GM21717 (cell line): Measurements from ENCODE around the gene DTNB.
"Not testable (repeated sequence)": the region's sequence is repeated elsewhere in the genome, so short reads cannot be mapped to it uniquely, and the experiment has no call there.

Experiments
- ATAC-seq: cut with Tn5 transposase; IDR thresholded peaks from one replicate; pipeline ENCODE4 v1.9.1; 2021; ENCODE audit warnings: mild to moderate bottlenecking, moderate library complexity; ENCODE audit not compliant: unreplicated experiment

The DTNB gene

DNA sequence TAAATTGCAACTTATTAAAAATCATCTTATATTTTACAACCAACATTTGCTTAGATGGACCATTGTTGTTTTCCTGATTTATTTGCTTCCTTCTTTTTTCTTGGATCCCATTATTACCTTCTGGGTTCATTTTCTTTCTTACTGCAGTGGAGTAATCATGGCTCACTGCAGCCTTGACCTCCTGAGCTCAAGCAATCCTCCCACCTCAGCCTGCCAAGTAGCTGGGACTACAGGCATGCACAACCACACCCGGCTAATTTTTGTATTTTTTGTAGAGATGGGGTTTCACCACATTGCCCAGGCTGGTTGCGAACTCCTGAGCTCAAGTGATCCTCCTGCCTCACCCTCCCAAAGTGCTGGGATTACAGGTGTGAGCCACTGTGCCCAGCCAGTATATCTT lies 123.8 kb downstream of the DTNB start:
- not testable (repeated sequence) for ATAC-seq

DNA sequence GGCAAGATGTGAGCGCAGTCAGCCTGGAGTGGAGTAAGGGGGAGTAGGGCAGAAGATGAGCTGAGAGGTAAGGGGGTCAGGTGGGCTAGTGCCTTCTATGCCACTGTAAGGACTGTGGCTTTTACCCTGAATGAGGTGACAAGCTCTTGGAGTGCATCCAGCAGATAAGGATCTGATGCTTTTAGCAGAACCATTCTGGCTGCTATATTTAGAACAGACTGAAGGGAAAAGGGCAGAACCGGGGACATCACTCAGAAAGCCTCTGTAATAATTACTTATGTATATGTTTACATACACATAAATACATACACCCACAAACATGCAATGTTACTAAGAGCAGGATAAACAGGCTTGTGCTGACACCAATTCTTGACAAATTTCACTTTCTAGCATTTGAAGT lies 124.8 kb downstream of the DTNB start:
- ATAC-seq = no peak

DNA sequence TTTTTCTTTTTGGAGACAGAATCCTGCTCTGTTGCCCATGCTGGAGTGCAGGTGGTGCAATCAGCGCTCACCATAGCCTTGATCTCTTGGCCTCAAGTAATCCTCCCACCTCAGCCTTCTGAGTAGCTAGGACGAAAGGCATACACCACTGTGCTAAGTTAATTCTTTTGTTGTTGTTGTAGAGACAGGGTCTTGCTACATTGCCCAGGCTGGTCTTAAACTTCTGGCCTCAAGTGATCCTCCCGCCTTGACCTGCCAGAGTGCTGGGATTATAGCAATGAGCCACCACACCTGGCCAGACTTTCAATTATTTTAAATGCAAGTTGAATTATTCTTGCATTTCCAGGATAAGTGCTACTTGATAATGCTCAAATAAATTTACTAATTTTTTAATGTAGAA lies 126.5 kb downstream of the DTNB start:
- ATAC-seq = no peak

DNA sequence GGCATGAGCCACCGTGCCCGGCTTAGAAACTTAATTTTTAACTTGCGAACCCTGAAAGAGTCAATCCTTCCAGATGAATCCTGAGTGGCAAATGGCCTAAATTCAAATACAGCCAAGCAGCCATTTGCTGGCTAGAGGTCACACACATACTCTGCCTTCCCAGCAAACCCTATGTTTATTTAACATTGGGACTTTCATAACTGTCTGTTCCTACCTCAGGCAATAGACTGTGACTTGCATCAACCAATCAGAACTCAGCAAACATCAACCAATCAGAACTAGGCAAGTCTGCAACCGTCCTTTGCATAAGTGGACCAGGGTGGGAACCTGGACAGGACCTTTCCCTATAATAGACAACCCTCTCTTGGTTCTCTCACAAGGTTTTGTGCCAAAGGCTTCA lies 127.5 kb downstream of the DTNB start:
- no peak for ATAC-seq

DNA sequence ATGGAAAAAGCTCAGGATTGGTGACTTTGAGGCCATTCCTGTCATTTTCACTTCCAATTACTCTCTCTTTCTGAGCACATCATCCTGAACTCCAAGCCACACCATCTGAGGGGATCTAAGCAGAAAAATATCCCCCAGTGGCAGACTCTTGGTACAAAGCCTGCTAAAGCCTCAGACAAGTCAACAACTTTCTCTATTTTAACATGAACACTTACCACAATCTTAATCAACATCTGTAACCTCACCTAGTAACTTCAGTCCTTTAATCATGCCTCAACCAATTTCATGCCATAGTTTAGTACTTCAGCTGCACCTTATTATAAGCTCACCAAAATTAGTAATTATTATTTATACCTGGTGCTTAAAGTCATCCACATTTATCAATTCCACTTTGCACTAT lies 128.9 kb downstream of the DTNB start:
- ATAC-seq = no peak

DNA sequence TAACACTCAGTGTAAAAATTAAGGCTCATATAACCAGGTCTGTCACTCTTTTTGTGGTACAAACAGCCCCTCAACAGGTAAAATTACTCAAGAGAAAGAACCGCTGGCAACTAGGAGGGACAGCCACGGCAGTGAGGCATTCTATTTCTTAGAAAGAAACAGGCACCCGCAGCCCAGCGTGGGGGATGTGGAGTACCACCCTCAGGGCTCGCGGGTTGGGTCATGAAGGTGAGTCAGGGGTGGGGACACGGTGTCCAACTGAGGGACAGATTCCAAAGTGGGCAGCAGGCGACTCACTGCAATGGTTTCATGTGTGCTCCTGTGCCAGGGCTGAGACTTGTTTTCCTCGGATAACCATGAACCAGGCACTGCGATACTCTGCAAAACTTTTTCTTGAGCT lies 129.4 kb downstream of the DTNB start:
- ATAC-seq = no peak

DNA sequence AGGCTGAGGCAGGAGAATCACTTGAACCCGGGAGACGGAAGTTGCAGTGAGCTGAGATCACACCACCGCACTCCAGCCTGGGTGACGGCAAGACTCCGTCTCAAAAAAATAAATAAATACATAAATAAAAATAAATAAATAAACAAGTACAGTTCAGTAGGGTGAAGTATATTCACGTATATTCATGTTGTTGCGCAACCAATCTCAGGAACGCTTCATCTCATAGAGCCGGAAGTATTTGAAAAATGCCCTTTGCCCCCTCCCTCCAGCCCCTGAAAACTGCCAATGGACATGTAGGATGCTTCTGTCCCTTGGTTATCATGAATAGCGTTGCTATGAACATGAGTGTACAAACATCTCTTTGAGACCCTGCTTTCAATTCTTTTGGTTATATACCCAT lies 132.0 kb downstream of the DTNB start:
- no peak for ATAC-seq

DNA sequence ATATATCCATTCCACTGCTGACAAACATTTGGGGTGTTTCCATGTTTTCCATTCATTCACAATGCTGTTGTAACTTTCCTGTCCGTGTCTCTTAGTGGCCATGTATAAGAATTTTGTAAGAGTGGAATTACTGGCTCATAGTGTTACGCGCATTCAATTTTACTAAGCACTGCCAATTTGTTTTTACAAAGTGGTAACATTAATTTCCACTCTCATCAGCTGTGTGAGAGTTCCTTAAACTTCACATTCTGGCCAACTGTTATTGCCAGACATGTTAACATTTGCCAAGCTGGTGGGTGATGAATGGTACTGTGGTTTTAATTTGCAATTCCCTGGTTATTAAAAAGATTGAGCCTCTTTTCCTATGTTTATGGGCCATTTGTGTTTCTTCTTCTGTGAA lies 134.2 kb downstream of the DTNB start:
- ATAC-seq = no peak

DNA sequence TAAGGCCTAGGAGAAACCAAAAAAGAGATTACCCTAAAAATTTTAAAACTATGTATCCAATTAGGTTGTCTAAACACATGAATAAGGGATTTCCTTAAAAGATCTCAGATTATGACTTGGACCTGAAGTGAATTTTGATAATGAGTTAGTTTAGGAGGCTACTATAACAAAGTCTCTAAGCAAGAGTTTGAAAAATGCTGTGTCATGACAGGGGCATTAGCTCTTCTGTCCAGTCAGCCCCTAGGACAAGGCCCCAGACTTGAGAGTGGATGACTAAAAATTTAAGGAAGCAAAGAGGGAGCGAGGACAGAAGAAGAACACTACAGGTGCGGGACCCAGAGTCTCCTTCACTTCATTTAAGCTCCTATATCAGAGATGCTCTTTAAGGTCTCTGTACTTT lies 135.9 kb downstream of the DTNB start:
- no peak for ATAC-seq

DNA sequence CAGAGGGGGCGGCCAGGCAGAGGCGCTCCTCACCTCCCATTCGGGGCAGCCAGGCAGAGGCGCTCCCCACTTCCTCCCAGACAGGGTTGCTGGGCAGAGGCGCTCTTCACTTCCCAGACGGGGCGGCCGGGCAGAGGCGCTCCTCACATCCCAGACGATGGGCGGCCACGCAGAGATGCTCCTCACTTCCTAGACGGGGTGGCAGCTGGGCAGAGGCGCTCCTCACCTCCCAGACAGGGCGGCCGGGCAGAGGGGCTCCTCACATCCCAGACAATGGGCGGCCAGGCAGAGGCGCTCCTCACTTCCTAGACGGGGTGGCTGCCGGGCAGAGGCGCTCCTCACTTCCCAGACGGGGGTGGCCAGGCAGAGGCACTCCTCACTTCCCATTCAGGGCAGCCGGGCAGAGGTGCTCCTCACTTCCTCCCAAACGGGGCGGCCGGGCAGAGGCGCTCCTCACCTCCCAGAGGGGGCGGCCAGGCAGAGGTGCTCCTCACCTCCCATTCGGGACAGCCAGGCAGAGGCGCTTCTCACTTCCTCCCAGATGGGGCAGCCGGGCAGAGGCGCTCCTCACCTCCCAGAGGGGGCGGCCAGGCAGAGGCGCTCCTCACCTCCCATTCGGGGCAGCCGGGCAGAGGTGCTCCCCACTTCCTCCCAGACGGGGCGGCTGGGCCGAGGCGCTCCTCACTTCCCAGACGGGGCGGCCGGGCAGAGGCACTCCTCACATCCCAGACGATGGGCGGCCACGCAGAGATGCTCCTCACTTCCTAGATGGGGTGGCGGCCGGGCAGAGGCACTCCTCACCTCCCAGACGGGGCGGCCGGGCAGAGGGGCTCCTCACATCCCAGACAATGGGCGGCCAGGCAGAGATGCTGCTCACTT lies 137.7 kb downstream of the DTNB start:
- ATAC-seq = not testable (repeated sequence)

DNA sequence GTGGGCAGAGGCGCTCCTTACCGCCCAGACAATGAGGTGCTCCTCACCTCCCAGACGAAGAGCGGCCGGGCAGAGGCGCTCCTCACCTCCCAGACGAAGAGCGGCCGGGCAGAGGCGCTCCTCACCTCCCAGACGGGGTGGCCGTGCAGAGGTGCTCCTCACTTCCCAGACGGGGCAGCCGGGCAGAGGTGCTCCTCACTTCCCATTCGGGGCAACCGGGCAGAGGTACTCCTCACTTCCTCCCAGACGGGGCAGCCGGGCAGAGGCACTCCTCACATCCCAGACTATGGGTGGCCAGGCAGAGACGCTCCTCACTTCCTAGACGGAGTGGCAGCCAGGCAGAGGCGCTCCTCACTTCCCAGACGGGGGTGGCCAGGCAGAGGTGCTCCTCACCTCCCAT lies 138.4 kb downstream of the DTNB start:
- not testable (repeated sequence) for ATAC-seq

DNA sequence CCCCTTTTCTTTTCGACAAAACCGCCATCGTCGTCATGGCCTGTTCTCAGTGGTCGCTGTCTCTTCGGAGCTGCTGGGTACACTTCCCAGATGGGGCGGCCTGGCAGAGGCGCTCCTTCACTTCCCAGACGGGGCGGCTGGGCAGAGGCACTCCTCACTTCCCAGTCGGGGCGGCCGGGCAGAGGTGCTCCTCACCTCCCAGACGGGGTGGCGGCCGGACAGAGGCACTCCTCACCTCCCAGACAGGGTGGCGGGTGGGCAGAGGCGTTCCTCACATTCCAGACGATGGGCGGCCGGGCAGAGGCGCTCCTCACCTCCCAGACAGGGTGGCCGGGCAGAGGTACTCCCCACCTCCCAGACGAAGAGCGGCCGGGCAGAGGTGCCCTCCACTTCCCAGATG lies 138.9 kb downstream of the DTNB start:
- ATAC-seq = no peak

DNA sequence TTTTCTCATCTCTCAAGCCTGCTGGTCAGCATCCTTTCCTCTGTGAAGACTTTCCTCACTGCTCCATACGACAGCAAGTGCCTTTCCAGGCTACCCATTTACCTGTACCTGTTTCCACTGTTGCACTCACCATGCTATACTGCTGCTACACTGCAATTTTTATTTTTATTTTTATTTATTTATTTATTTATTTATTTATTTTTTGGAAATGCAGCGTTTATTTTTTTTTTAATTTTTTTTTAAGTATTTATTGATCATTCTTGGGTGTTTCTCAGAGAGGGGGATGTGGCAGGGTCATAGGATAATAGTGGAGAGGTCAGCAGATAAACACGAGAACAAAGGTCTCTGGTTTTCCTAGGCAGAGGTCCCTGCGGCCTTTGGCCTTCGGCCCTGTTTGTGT lies 139.6 kb downstream of the DTNB start:
- ATAC-seq = not testable (repeated sequence)

DNA sequence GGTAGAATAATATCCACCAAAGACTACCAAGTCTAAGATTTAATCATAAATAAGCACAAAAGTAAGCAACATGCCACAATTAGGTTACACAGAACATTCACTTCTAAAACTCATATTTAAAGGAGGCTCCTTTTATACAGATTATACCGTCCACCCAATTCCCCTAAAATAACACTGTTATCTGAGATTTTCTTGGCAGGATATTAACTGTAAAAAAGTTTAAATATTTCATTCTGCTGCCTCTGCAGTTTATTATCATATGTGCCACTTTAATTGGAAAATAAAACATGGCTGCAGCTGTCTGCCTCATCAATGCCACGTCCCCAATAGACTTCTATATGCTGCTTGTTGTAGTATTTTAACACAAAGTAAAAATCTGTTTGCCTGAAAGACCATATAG lies 140.9 kb downstream of the DTNB start:
- no peak for ATAC-seq

DNA sequence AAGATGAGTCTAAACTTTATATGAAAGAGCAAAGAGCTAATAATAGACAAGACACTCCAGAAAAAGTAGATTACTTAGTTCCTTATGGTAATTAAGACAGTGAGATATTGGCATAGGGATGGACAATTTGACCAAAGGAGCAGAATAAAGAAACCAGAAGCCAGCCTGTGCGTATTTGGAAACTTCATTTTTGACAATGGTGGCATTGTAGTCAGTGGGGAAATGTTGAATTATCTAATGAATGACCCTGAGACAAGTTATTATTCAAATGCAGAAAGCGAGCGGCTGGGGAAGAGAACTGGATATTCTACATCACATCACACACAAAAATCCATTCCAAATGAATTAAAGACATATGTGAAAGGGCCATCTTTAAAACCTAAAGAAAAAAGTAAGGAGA lies 144.3 kb downstream of the DTNB start:
- ATAC-seq = no peak

DNA sequence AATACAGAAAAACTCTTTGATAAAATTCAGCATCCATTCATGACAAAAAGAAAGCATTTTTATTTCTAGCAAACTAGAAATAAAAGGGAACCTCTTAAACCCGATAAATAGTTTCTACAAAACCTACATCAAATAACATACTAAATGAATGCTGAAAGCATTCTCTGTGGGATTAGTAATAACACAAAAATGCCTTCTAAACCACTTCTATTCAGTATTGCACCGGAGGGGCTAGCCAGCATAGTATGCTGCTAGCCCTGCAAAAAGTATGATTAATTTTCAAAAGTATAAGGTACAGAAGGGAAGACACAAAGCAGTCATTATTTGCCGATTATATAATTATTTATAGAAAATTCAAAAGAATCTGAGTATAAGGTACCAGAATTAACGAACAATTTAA lies 145.2 kb downstream of the DTNB start:
- ATAC-seq = no peak

DNA sequence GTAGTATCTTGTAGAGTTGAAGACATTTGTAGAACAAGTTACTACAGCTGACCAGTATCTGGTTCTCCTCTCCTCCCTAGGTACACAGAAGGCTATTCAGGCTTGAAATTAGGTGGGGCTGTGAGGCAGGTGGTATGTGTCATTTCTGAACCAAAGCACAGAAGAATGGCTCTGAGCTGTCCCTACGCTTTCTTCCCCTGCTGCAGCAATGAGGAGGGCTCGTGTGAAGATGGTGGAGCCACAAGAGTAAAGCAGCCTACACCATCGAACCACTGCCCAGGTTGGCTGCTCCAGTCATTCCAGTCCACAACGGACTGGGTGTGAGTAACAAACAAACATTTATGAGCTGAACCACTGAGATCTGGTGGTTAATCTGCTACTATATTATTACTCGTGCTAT lies 148.9 kb downstream of the DTNB start:
- ATAC-seq = no peak

DNA sequence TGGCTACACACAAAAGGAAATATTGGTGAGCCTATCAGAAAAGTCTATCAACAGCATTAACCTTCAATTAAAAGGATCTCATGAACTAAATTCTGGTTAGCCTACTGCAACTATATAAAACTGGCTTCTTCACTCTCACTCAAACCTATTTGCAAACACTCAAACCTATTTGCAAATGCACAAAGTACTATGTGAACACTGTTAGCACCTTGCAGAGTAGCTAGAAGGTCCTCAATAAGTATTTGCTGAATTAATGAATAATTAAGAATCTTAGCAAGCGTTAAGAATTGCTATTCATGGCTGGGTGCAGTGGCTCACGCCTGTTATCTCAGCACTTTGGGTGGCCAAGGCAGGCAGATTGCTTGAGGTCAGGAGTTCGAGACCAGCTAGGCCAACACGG lies 150.3 kb downstream of the DTNB start:
- ATAC-seq = no peak

DNA sequence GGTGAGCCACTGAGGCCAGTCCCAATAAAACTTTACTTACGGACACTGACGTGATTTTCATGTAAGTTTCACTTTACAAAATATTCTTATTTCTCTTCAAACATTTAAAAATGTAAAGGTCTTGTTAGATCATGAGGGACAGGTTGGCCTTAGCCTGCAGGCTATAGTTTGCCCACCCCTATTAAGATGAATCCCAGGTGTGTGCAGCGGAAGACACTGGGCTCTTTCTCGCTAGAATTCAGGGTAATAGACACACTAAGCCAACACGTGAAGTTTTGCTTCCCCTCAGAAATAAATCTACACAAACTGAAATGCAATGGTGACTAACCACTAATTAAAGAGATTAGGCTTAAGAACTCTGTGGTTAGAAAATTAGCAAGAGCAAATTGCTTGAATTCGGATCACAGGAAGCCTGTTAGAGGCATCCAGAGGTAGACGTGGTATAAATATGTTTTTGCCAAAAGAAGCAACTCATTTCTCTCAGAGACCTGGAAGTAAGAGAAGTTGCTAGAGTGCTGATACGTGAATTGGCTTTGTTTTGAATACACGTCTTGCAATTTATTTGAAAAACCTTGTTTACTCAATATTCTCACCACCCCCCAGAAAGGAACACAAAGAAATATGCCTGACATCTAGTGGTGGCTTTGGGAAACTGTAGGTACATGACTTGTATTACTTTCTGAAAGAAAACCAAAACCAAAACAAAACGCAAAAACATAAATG lies 151.6 kb downstream of the DTNB start:
- peak; percentile 61 for ATAC-seq

DNA sequence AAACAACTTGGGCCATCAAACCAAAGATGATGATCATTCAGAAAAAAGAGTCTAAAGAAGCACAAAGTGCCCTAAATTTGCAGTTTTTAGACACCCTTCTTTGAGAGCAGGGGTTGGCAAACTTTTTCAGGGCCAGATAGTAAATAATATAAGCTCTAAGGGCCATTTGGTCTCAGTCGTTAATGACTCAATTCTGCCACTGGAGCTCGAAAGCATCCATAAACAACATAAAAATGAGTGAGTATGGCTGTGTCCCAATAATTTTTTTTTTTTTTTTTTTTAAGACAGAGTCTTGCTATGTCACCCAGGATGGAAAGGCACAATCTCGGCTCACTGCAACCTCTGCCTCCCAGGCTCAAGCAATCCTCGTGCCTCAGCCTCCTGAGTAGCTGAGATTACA lies 152.3 kb downstream of the DTNB start:
- ATAC-seq = no peak

DNA sequence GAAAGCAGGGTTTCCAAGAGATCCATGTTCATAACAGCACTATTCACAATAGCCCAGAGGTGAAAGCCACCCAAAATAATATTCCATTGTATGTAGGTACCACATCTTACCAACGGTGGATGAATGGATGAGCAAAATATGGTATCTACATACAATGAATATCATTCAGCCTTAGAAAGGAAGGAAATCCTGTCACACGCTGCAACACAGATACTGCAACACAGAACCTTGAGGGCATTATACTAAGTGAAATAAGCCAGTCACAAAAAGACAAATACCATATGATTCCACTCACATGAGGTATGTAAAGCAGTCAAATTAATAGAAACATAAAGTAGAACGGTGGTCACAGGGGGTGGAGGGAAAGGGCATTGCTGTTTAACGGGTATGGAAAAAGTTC lies 155.7 kb downstream of the DTNB start:
- no peak for ATAC-seq

DNA sequence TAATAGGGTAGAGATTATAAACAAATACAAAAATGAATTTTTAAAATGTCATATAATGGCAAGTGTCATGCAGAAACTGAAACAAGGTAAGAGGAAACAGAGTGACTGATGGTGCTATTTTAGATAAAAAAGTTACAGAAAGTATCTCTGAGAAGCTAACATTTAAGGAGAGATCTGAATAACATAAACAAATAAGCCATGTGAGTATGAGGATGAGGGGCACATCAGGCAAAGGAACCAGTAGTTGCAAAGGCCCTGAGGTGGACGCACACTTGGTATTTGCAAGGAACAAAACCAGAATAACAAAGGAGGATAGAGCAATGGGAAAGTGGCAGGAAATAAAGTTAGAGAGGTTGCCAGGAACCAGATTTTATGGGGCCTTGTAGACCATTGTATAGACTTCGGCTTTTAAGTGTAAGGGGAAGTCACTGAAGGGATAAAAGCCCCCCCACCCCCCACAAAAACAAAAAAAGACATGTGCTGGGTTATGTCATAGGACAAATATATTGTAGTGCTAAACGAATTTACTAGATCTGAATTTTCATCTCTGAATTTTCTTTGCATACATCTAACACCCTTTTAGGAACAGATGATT lies 159.2 kb downstream of the DTNB start:
- ATAC-seq = no peak
